OCI-LY1 (cell line): ENCODE data around the gene HSF4.

Experiments used
- H2AFZ ChIP-seq: fragments of 200-600 bp; sonication (generic), shearing (Covaris generic); 2 replicates; pipeline ENCODE4 v1.6.0; 2014; ENCODE audit warnings: antibody characterized with exemption, mild to moderate bottlenecking, low read length
- H3F3A ChIP-seq: fragments of 200-600 bp; sonication (generic), shearing (Covaris generic); 2 replicates; pipeline ENCODE4 v1.6.0; 2014; ENCODE audit warnings: mild to moderate bottlenecking, antibody characterized with exemption, low read length, moderate library complexity; ENCODE audit not compliant: insufficient read depth
- H3K27ac ChIP-seq: fragments of 200-600 bp; sonication (generic); 2 replicates; pipeline ENCODE4 v1.5.1; 2014; ENCODE audit warnings: low read length, mixed run types, mild to moderate bottlenecking, low read depth; ENCODE audit not compliant: poor library complexity, severe bottlenecking
- H3K27me3 ChIP-seq: fragments of 200-600 bp; sonication (generic); 2 replicates; pipeline ENCODE4 v1.6.0; 2014; ENCODE audit warnings: antibody characterized with exemption, mild to moderate bottlenecking, low read length, moderate library complexity; ENCODE audit not compliant: insufficient read depth
- H3K36me3 ChIP-seq: fragments of 200-600 bp; sonication (generic); 2 replicates; pipeline ENCODE4 v1.6.1; 2014; ENCODE audit warnings: mild to moderate bottlenecking, antibody characterized with exemption, low read length, moderate library complexity, mixed read lengths; ENCODE audit not compliant: insufficient read depth
- H3K4me1 ChIP-seq: fragments of 200-600 bp; sonication (generic); 2 replicates; pipeline ENCODE4 v1.5.1; 2014; ENCODE audit warnings: mild to moderate bottlenecking, low read length, moderate library complexity; ENCODE audit not compliant: insufficient read depth, severe bottlenecking
- H3K4me2 ChIP-seq: fragments of 200-600 bp; sonication (generic), shearing (Covaris generic); 2 replicates; pipeline ENCODE4 v1.6.1; 2014; ENCODE audit warnings: low read length
- H3K4me3 ChIP-seq: fragments of 200-600 bp; sonication (generic); 2 replicates; pipeline ENCODE4 v1.5.1; 2014; ENCODE audit warnings: low read length, low read depth, mild to moderate bottlenecking, mixed read lengths; ENCODE audit not compliant: poor library complexity, severe bottlenecking
- H3K79me2 ChIP-seq: fragments of 200-600 bp; shearing (Covaris generic); 2 replicates; pipeline ENCODE4 v1.6.1; 2016; ENCODE audit warnings: mixed run types, low read length, mixed read lengths; ENCODE audit not compliant: insufficient read depth
- H3K9ac ChIP-seq: fragments of 200-600 bp; sonication (generic), shearing (Covaris generic); 2 replicates; pipeline ENCODE4 v1.6.1; 2014; ENCODE audit warnings: mild to moderate bottlenecking, low read length, mixed read lengths
- H3K9me2 ChIP-seq: fragments of 200-600 bp; sonication (generic), shearing (Covaris generic); 2 replicates; pipeline ENCODE4 v1.6.1; 2014; ENCODE audit warnings: low read depth, mild to moderate bottlenecking, low read length, mixed read lengths
- H3K9me3 ChIP-seq: fragments of 200-600 bp; shearing (Covaris generic); 2 replicates; pipeline ENCODE4 v1.6.1; 2014; ENCODE audit warnings: low read length, mixed read lengths
- H4K20me1 ChIP-seq: fragments of 200-600 bp; sonication (generic), shearing (Covaris generic); 2 replicates; pipeline ENCODE4 v1.6.0; 2016; ENCODE audit warnings: mild to moderate bottlenecking, low read length; ENCODE audit not compliant: insufficient read depth
- EZH2 ChIP-seq: fragments of 200-600 bp; sonication (generic), shearing (Covaris generic); IDR thresholded peaks from 2 replicates; pipeline ENCODE4 v1.8.0; 2017; ENCODE audit warnings: borderline replicate concordance, mixed run types, mild to moderate bottlenecking, antibody characterized with exemption, low read length, moderate library complexity, mixed read lengths
- TF ChIP-seq, protein P1 (sequence below): fragments of 200-600 bp; sonication (generic), shearing (Covaris generic); IDR thresholded peaks from 2 replicates; pipeline ENCODE4 v1.5.1; 2017; ENCODE audit warnings: mild to moderate bottlenecking, antibody characterized with exemption, low read length, moderate library complexity, mixed read lengths

The HSF4 gene

DNA sequence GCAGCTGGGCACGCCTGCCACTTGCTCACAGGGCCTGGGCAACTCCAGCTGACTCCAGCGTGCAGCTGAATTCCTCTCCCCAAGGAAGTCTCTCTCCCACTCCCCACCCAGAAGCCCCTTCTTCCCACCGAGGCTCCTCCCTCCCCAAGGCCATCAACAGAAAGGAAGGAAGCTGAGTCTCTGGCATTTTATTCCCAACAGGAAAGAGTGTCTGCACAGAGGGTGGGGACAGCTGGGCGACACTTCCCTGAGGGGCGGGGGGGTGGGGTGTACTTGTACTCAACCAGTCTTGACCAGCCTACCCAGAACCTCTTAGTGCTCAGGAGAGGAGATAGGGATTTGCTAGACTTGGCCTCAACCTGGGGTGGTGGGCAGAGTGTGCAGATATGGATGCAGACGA, 25.5 kb downstream of the HSF4 start, which contains the start of gene EXOC3L1:
EXOC3L1 (minus strand) TSS at position 96 of the 400 bp plus-strand sequence. CDS start 460 bp downstream, outside the sequence.
- no peak for TF ChIP-seq EZH2
- TF ChIP-seq, protein P1, sequence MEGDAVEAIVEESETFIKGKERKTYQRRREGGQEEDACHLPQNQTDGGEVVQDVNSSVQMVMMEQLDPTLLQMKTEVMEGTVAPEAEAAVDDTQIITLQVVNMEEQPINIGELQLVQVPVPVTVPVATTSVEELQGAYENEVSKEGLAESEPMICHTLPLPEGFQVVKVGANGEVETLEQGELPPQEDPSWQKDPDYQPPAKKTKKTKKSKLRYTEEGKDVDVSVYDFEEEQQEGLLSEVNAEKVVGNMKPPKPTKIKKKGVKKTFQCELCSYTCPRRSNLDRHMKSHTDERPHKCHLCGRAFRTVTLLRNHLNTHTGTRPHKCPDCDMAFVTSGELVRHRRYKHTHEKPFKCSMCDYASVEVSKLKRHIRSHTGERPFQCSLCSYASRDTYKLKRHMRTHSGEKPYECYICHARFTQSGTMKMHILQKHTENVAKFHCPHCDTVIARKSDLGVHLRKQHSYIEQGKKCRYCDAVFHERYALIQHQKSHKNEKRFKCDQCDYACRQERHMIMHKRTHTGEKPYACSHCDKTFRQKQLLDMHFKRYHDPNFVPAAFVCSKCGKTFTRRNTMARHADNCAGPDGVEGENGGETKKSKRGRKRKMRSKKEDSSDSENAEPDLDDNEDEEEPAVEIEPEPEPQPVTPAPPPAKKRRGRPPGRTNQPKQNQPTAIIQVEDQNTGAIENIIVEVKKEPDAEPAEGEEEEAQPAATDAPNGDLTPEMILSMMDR = no peak
- H2AFZ ChIP-seq = no peak within 1 kb of the TSS

DNA sequence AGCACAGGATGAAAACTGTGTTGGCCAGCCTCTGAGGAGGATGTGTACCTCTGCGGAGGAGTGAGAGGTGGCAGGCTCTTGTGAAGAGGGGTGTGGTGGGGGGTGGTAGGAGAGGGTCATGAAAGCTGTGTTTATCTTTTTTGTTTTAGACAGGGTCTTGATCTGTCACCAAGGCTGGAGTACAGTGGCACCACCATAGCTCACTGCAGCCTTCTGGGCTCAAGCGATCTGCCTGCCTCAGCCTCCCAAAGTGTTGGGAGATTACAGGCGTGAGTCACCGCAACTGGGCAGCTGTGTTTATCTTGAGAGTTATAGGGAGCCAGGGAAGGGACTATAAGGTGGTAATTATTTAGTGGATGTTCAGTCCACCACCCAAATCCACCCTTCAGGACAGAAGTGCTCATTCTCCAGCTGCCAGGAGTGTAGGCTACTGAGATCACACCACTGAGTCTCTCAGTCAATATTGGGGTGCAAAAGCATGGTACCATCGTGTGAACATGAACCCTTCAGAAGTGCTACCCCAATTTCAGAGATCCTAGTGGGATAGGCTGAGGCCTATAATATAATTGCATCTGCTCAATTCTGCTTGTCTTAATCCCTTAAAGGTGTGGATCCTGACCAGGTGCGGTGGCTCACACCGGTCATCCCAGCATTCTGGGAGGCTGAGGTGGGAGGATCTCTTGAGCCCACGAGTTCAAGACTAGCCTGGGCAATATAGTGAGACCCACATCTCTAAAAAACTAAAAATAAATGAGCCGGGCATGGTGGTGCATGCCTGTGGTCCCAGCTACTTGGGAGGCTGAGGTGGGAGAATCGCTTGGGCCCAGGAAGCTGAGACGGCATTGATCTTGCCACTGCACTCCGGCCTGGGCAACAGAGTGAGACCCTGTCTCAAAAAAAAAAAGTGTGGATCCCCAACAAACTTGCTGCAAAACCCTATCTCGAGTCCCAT, 26.2 kb downstream of the HSF4 start:
- Histone ChIP-seq H3K9me3 (no peaks in the 10 kb centered on the region), H3K27ac (no peak overlapping the region), H3K4me3 (no peak overlapping the region), H3K9me2 (no peaks in the 10 kb centered on the region), H3K27me3 (no peaks in the 10 kb centered on the region), H3K79me2 (peaks cover 16% of the 10 kb centered on the region), H4K20me1 (no peaks in the 10 kb centered on the region), H2AFZ (no peak overlapping the region), H3K36me3 (peaks cover 23% of the 10 kb centered on the region), H3K4me2 (no peak overlapping the region), H3F3A (no peaks in the 10 kb centered on the region), H3K4me1 (peaks cover 15% of the 10 kb centered on the region), H3K9ac (no peak overlapping the region)
- TF ChIP-seq EZH2 = no peak
- TF ChIP-seq, protein P1 = no peak

More for the DNA sequence above, 25.5 kb downstream of the HSF4 start, which contains the start of gene EXOC3L1:
- Histone ChIP-seq H3K4me3 (no peak within 1 kb of the TSS), H3F3A (no peaks in the 10 kb centered on the region), H3K27me3 (no peaks in the 10 kb centered on the region), H3K79me2 (peaks cover 16% of the 10 kb centered on the region), H3K4me2 (no peak within 1 kb of the TSS), H3K27ac (no peak within 1 kb of the TSS), H4K20me1 (no peaks in the 10 kb centered on the region), H3K9ac (no peak within 1 kb of the TSS), H3K4me1 (peaks cover 15% of the 10 kb centered on the region), H3K36me3 (peaks cover 16% of the 10 kb centered on the region), H3K9me2 (no peaks in the 10 kb centered on the region), H3K9me3 (no peaks in the 10 kb centered on the region)

DNA sequence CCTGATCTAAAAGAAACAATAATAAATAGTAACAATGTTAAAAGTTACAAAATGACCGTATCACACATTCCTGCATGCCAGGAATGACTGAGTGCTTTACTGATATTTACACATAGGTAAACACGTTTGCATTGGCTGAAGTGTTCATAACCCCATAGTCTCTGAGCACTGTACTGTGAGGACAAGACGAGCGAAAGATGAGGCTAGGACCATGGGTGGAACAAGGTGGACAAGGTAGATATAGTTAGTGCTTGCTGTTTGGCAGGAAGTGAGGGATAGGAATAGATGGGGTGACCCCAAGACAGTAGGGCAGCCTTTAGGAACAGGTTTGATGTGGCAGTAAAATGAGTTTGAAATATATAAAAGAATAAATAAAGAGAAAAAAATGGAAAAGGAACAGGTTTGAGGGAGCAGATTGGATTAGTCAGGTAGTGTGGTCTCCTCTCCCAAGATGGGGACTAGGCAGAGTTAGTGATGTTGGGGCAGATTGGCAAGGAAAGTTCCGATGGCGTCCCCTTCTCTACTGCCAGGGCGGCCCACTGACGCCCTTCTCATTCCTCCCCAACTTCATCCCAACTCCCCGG, 27.0 kb downstream of the HSF4 start:
- Histone ChIP-seq H3K9ac (no peak overlapping the region), H3K36me3 (peaks cover 31% of the 10 kb centered on the region), H3K27me3 (no peaks in the 10 kb centered on the region), H3K4me2 (no peak overlapping the region), H3K4me1 (peaks cover 15% of the 10 kb centered on the region), H3K9me2 (no peaks in the 10 kb centered on the region), H4K20me1 (no peaks in the 10 kb centered on the region), H3F3A (no peaks in the 10 kb centered on the region), H3K79me2 (peaks cover 16% of the 10 kb centered on the region), H3K9me3 (no peaks in the 10 kb centered on the region), H2AFZ (no peak overlapping the region), H3K27ac (no peak overlapping the region), H3K4me3 (no peak overlapping the region)
- TF ChIP-seq EZH2 = no peak
- TF ChIP-seq, protein P1 = no peak
